ENCODE results near the gene ZNF112.
A peak's percentile ranks its signal among the peaks of the same experiment; 100 is the strongest.

GRCh38 chr19:44304659-44305193 is 51.8 kb downstream of the ZNF112 start, which contains the start of gene ZNF235:
- no peak for TF ChIP-seq CTCF (IDR thresholded peaks at IDR 0.05)
- TF ChIP-seq EP300 (IDR thresholded peaks at IDR 0.05; ENCODE audit: borderline replicate concordance in 1 of 2, low read depth in 1 of 2, low read length in 1 of 2): no peak
- peak; percentile 74; the same call in 1 of the 2 replicates for TF ChIP-seq FOSL2 (IDR thresholded peaks at IDR 0.05; ENCODE audit: borderline replicate concordance, low read depth)
- TF ChIP-seq, protein P1, sequence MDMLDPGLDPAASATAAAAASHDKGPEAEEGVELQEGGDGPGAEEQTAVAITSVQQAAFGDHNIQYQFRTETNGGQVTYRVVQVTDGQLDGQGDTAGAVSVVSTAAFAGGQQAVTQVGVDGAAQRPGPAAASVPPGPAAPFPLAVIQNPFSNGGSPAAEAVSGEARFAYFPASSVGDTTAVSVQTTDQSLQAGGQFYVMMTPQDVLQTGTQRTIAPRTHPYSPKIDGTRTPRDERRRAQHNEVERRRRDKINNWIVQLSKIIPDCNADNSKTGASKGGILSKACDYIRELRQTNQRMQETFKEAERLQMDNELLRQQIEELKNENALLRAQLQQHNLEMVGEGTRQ (IDR thresholded peaks at IDR 0.05; ENCODE audit: borderline replicate concordance, low read depth, low read length): no peak
- no peak for TF ChIP-seq RAD21 (IDR thresholded peaks at IDR 0.05; ENCODE audit: low read length)
- no peak for TF ChIP-seq SMC3 (IDR thresholded peaks at IDR 0.05; ENCODE audit: low read depth, low read length)
- TF ChIP-seq POLR2AphosphoS5 (IDR thresholded peaks at IDR 0.05; ENCODE audit: low read depth, low read length): peak; percentile 68
- peak; percentile 22; the same call in 1 of the 2 replicates for TF ChIP-seq REST (IDR thresholded peaks at IDR 0.05; ENCODE audit: low read depth, low read length)
- TF ChIP-seq YY1 (IDR thresholded peaks at IDR 0.05; ENCODE audit: low read depth): no peak
- TF ChIP-seq SIN3A (IDR thresholded peaks at IDR 0.05; ENCODE audit: borderline replicate concordance, low read depth, low read length): peak; percentile 81; the same call in 1 of the 2 replicates

All from SK-N-SH (cell line).